ENCODE results near the gene FGG.

The FGG gene

DNA sequence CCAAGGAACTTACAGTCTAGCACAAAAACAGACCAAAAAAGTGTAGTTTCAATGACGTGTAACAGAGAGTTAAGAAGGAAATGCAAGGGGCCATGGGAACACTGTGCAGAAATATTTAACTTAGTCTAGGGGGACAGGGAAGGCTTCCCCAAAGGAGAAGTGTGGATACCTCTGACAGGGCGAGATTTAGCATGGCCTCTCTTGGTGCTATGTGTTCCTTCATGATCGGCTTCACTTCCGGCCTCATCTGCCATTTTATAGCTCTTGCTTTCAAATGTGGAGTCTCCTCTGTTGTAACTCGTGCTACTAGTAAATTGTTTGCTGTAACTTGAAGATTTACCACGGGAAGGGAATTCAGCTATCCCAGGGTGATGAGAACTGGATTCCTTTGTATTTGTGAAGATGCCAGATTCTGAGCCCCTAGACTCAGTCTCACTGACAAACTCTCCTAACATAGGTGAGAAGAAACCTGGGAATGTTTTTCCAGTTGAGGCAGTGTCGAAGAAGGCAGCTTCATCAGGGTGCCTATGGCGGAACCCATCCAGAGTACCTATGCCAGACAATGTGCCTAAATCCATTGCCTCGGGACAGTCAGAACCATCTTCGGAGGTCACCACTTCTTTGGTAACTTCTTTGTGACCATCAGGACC is 27.0 kb downstream of the FGG start:
- Histone ChIP-seq H3K27ac (ENCODE audit: low read depth, low read length) (no peak overlapping the region), H3K79me2 (ENCODE audit: insufficient read depth, low read length) (no peaks in the 10 kb centered on the region), H4K20me1 (ENCODE audit: low read depth, low read length) (no peaks in the 10 kb centered on the region), H3F3A (ENCODE audit: insufficient read depth) (no peaks in the 10 kb centered on the region), H3K36me3 (ENCODE audit: low read length) (no peaks in the 10 kb centered on the region), H2AFZ (ENCODE audit: low read depth, low read length, severe bottlenecking) (no peak overlapping the region), H3K4me3 (ENCODE audit: insufficient read depth, low read length, poor library complexity, severe bottlenecking) (no peak overlapping the region), H3K9ac (ENCODE audit: low read length) (no peak overlapping the region), H3K27me3 (ENCODE audit: low read length) (no peaks in the 10 kb centered on the region), H3K9me2 (replicated peaks; ENCODE audit: insufficient read depth, low read length) (no peaks in the 10 kb centered on the region), H3K4me2 (ENCODE audit: low read depth, low read length, poor library complexity, severe bottlenecking) (no peak overlapping the region), H3K9me3 (ENCODE audit: insufficient read depth, low read length) (no peaks in the 10 kb centered on the region)
- TF ChIP-seq, protein P1, sequence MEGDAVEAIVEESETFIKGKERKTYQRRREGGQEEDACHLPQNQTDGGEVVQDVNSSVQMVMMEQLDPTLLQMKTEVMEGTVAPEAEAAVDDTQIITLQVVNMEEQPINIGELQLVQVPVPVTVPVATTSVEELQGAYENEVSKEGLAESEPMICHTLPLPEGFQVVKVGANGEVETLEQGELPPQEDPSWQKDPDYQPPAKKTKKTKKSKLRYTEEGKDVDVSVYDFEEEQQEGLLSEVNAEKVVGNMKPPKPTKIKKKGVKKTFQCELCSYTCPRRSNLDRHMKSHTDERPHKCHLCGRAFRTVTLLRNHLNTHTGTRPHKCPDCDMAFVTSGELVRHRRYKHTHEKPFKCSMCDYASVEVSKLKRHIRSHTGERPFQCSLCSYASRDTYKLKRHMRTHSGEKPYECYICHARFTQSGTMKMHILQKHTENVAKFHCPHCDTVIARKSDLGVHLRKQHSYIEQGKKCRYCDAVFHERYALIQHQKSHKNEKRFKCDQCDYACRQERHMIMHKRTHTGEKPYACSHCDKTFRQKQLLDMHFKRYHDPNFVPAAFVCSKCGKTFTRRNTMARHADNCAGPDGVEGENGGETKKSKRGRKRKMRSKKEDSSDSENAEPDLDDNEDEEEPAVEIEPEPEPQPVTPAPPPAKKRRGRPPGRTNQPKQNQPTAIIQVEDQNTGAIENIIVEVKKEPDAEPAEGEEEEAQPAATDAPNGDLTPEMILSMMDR (IDR thresholded peaks at IDR 0.05; ENCODE audit: insufficient read depth, low read length, poor library complexity, severe bottlenecking) = no peak
- no peak for TF ChIP-seq EZH2phosphoT487 (conservative IDR thresholded peaks at IDR 0.05; ENCODE audit: low read length)

DNA sequence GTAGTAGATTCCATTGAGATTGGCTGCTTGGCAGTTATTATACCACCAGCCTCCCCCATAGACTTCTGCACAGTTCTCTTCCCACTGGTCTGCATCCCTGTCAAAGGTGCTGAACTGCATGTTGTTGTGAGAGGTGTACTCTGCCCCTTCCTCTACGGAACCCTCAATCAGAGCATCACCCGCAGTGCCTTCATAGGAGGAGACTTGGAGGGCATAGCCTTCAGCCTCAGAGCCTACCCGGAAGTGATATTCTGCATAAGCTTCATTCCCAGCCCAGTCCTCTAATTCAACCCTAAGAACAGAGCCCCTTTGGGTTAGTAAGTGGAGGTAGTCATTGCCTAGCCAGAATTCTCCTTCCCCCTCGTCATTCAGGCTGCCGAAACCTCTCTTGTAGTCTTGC is 28.2 kb downstream of the FGG start:
- Histone ChIP-seq H2AFZ (ENCODE audit: low read depth, low read length, severe bottlenecking) (no peak overlapping the region), H3K27ac (ENCODE audit: low read depth, low read length) (no peak overlapping the region), H3K4me2 (ENCODE audit: low read depth, low read length, poor library complexity, severe bottlenecking) (no peak overlapping the region), H4K20me1 (ENCODE audit: low read depth, low read length) (no peaks in the 10 kb centered on the region), H3F3A (ENCODE audit: insufficient read depth) (no peaks in the 10 kb centered on the region), H3K27me3 (ENCODE audit: low read length) (no peaks in the 10 kb centered on the region), H3K79me2 (ENCODE audit: insufficient read depth, low read length) (no peaks in the 10 kb centered on the region), H3K9ac (ENCODE audit: low read length) (no peak overlapping the region), H3K9me2 (replicated peaks; ENCODE audit: insufficient read depth, low read length) (no peaks in the 10 kb centered on the region), H3K4me3 (ENCODE audit: insufficient read depth, low read length, poor library complexity, severe bottlenecking) (no peak overlapping the region), H3K9me3 (ENCODE audit: insufficient read depth, low read length) (no peaks in the 10 kb centered on the region), H3K36me3 (ENCODE audit: low read length) (no peaks in the 10 kb centered on the region)
- TF ChIP-seq, protein P1 (IDR thresholded peaks at IDR 0.05; ENCODE audit: insufficient read depth, low read length, poor library complexity, severe bottlenecking) = no peak
- TF ChIP-seq EZH2phosphoT487 (conservative IDR thresholded peaks at IDR 0.05; ENCODE audit: low read length) = no peak

DNA sequence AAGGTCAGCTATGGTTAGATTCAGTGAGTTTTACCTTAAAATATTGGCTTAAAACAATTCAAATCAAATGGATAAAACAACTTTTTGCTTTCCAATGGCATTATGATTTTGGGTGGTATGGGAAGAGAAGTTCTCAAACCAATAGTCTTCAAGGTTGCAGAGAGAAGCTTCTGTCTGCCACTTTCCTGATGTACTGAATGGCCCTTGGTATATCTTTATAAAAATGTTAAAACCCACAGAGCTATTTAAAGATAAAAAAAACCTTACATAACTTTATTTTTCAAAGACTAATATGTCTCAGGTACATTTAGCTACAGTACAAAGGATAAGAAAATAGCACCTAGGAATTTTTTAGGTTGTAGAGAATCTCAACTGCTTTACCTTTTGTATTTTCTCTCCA is 28.8 kb downstream of the FGG start:
- no peak overlapping the region for H3K9ac ChIP-seq (ENCODE audit: low read length)
- no peak overlapping the region for H3K27ac ChIP-seq (ENCODE audit: low read depth, low read length)
- H3K9me2 ChIP-seq (replicated peaks; ENCODE audit: insufficient read depth, low read length) = no peaks in the 10 kb centered on the region
- no peaks in the 10 kb centered on the region for H3K36me3 ChIP-seq (ENCODE audit: low read length)
- no peak for TF ChIP-seq EZH2phosphoT487 (conservative IDR thresholded peaks at IDR 0.05; ENCODE audit: low read length)
- TF ChIP-seq, protein P1 (IDR thresholded peaks at IDR 0.05; ENCODE audit: insufficient read depth, low read length, poor library complexity, severe bottlenecking) = no peak
- H3K4me3 ChIP-seq (ENCODE audit: insufficient read depth, low read length, poor library complexity, severe bottlenecking) = no peak overlapping the region
- no peak overlapping the region for H3K4me2 ChIP-seq (ENCODE audit: low read depth, low read length, poor library complexity, severe bottlenecking)
- no peak overlapping the region for H2AFZ ChIP-seq (ENCODE audit: low read depth, low read length, severe bottlenecking)
- no peaks in the 10 kb centered on the region for H3K9me3 ChIP-seq (ENCODE audit: insufficient read depth, low read length)
- H3K79me2 ChIP-seq (ENCODE audit: insufficient read depth, low read length) = no peaks in the 10 kb centered on the region
- H3K27me3 ChIP-seq (ENCODE audit: low read length) = no peaks in the 10 kb centered on the region
- H4K20me1 ChIP-seq (ENCODE audit: low read depth, low read length) = no peaks in the 10 kb centered on the region
- H3F3A ChIP-seq (ENCODE audit: insufficient read depth) = no peaks in the 10 kb centered on the region

All from SU-DHL-6 (cell line).